ENCODE measurements around the gene NBAS. TPM values are rescaled to one million over a fixed set of nuclear protein-coding genes. Genes with fewer than 3 reads are reported as not detected.

Gene NBAS
- total RNA-seq, 1 experiment from 2014 or later = 32.5 TPM

GRCh38 chr2:15262792-15263191 lies 298.3 kb downstream of the NBAS start:
- Histone ChIP-seq H3K27ac (ENCODE audit: insufficient read length, low read depth, low read length) (no peak overlapping the region), H3K9me3 (ENCODE audit: control insufficient read depth, low read depth, low read length) (no peaks in the 10 kb centered on the region), H2BK20ac (ENCODE audit: low read depth, low read length, poor library complexity, severe bottlenecking) (no peak overlapping the region), H2BK12ac (ENCODE audit: insufficient read length, low read depth, low read length) (no peak overlapping the region), H4K5ac (ENCODE audit: insufficient read length, low read depth, low read length) (no peak overlapping the region), H3K4me1 (ENCODE audit: insufficient read depth, low read length) (peaks cover 7% of the 10 kb centered on the region; the same call in 1 of the 2 replicates), H2BK120ac (ENCODE audit: low read depth, low read length, poor library complexity, severe bottlenecking) (no peak overlapping the region), H2AK5ac (ENCODE audit: insufficient read length, low read length) (no peak overlapping the region), H2AFZ (ENCODE audit: low read length) (no peak overlapping the region), H4K91ac (ENCODE audit: insufficient read length, low read depth, low read length) (no peak overlapping the region), H3K79me1 (ENCODE audit: insufficient read depth, low read depth, low read length, poor library complexity, severe bottlenecking) (no peaks in the 10 kb centered on the region), H3K14ac (ENCODE audit: insufficient read depth, low read length) (no peak overlapping the region), H3K23ac (ENCODE audit: insufficient read length, low read depth, low read length) (no peak overlapping the region), H3K27me3 (ENCODE audit: insufficient read depth, low read length) (no peaks in the 10 kb centered on the region), H3K23me2 (ENCODE audit: insufficient read length, low read depth, low read length, poor library complexity, severe bottlenecking) (no peaks in the 10 kb centered on the region), H2BK15ac (ENCODE audit: low read depth, low read length) (no peak overlapping the region), H4K20me1 (ENCODE audit: control insufficient read depth, insufficient read depth, insufficient read length) (no peaks in the 10 kb centered on the region), H3K4me2 (ENCODE audit: insufficient read depth, insufficient read length, low read length) (no peak overlapping the region), H3K79me2 (ENCODE audit: insufficient read depth, low read length) (no peaks in the 10 kb centered on the region), H3K9ac (ENCODE audit: extremely low read depth, insufficient read length, low read length) (no peak overlapping the region), H3K56ac (ENCODE audit: insufficient read length, low read depth, low read length) (no peak overlapping the region), H2BK5ac (ENCODE audit: insufficient read length, low read length) (no peak overlapping the region), H4K8ac (replicated peaks; ENCODE audit: insufficient read length, low read depth, low read length) (no peak overlapping the region), H3K4ac (ENCODE audit: low read depth, low read length) (no peak overlapping the region), H3K18ac (ENCODE audit: insufficient read length, low read depth, low read length) (no peak overlapping the region), H3T11ph (ENCODE audit: low read length) (no peak overlapping the region)
- TF ChIP-seq CTCF (conservative IDR thresholded peaks at IDR 0.05) = no peak
- no peak for DNase-seq
- Mint-ChIP-seq H3K27ac (no peak overlapping the region), H3K4me1 (peaks cover 36 to 40% of the 10 kb centered on the region in 2 experiments), H3K36me3 (ENCODE audit: insufficient read depth in 1 of 3, low read depth in 3 of 3) (peaks cover 9 to 16% (median 14%) of the 10 kb centered on the region in 3 experiments), H3K9me3 (peaks cover 13 to 15% of the 10 kb centered on the region in 2 experiments), H3K4me3 (no peak overlapping the region), H3K27me3 (ENCODE audit: low read depth) (peaks cover 12% of the 10 kb centered on the region)
- WGBS (ENCODE audit: extremely low coverage, insufficient read length, low lambda C conversion rate) = no CpG with 5 or more reads among the region's 2 CpGs
